Measurements from ENCODE around the gene SNX21.
A peak's percentile ranks its signal among the peaks of the same experiment; 100 is the strongest.
"Not testable (repeated sequence)": the region's sequence is repeated elsewhere in the genome, so short reads cannot be mapped to it uniquely, and the experiment has no call there.

The SNX21 gene

GRCh38 chr20:45823949-45824835 is 9.4 kb upstream of the SNX21 start:
- no peak for DNase-seq (ENCODE audit: low read depth)

- no peak for DNase-seq (ENCODE audit: low read depth)
Measured at GRCh38 chr20:45826381-45827019, 7.1 kb upstream of the SNX21 start.

GRCh38 chr20:45827030-45827652 is 6.5 kb upstream of the SNX21 start, which contains the start of gene TNNC2:
Gene TNNC2 (minus strand): TSS chr20:45827312. CDS start chr20:45827248, 64 bp downstream.
- no peak for DNase-seq (ENCODE audit: low read depth)

- no peak for DNase-seq (ENCODE audit: low read depth)
Measured at GRCh38 chr20:45827712-45828111, 5.9 kb upstream of the SNX21 start.

GRCh38 chr20:45828589-45828988 is 5.0 kb upstream of the SNX21 start:
- no peak for DNase-seq (ENCODE audit: low read depth)

- not testable (repeated sequence) for DNase-seq (ENCODE audit: low read depth)
Measured at GRCh38 chr20:45829673-45830106, 3.9 kb upstream of the SNX21 start.

GRCh38 chr20:45832619-45833018 is 980 bp upstream of the SNX21 start:
- no peak for DNase-seq (ENCODE audit: low read depth)

GRCh38 chr20:45833883-45834796 is 541 bp downstream of the SNX21 start:
- DNase-seq (ENCODE audit: low read depth) = peak; percentile 16

- DNase-seq (ENCODE audit: low read depth) = no peak
Measured at GRCh38 chr20:45834797-45835161, 1.2 kb downstream of the SNX21 start.

- no peak for DNase-seq (ENCODE audit: low read depth)
Measured at GRCh38 chr20:45835329-45835765, 1.7 kb downstream of the SNX21 start.

GRCh38 chr20:45835825-45836224 is 2.2 kb downstream of the SNX21 start:
- DNase-seq (ENCODE audit: low read depth) = no peak

- no peak for DNase-seq (ENCODE audit: low read depth)
Measured at GRCh38 chr20:45836841-45837240, 3.2 kb downstream of the SNX21 start.

- no peak for DNase-seq (ENCODE audit: low read depth)
Measured at GRCh38 chr20:45840700-45841198, 7.2 kb downstream of the SNX21 start.

GRCh38 chr20:45841407-45842129 is 8.0 kb downstream of the SNX21 start:
- DNase-seq (ENCODE audit: low read depth) = no peak

- no peak for DNase-seq (ENCODE audit: low read depth)
Measured at GRCh38 chr20:45842169-45842812, 8.7 kb downstream of the SNX21 start.

- DNase-seq (ENCODE audit: low read depth) = no peak
Measured at GRCh38 chr20:45843506-45843905, 9.9 kb downstream of the SNX21 start.

GRCh38 chr20:45845452-45845851 is 11.9 kb downstream of the SNX21 start:
- DNase-seq (ENCODE audit: low read depth) = no peak

GRCh38 chr20:45848421-45848820 is 14.8 kb downstream of the SNX21 start:
- no peak for DNase-seq (ENCODE audit: low read depth)

- DNase-seq (ENCODE audit: low read depth) = no peak
Measured at GRCh38 chr20:45848969-45849582, 15.5 kb downstream of the SNX21 start.

- DNase-seq (ENCODE audit: low read depth) = no peak
Measured at GRCh38 chr20:45850238-45850637, 16.6 kb downstream of the SNX21 start.
